ENCODE measurements around the gene OPA1. TPM values are rescaled to one million over a fixed set of nuclear protein-coding genes. Genes with fewer than 3 reads are reported as not detected.

OPA1 gene
- total RNA-seq, 1 experiment from 2014 or later: 84.4 TPM

- Histone ChIP-seq H3K4me3 (ENCODE audit: low read depth, low read length, poor library complexity, severe bottlenecking) (no peak overlapping the region), H3K4me1 (ENCODE audit: insufficient read depth, low read length, poor library complexity, severe bottlenecking) (no peaks in the 10 kb centered on the region), H3K27me3 (replicated peaks; ENCODE audit: insufficient read depth, low read depth, low read length, poor library complexity) (no peaks in the 10 kb centered on the region), H3K27ac (ENCODE audit: low read depth, low read length, poor library complexity, severe bottlenecking) (no peak overlapping the region), H3K36me3 (ENCODE audit: insufficient read depth, low read length, poor library complexity, severe bottlenecking) (no peaks in the 10 kb centered on the region), H3K9me3 (ENCODE audit: low read depth, low read length, poor library complexity, severe bottlenecking) (no peaks in the 10 kb centered on the region)
- ChIA-PET POLR2A (ENCODE audit: low non-redundant PET) (no interaction called here), CTCF (no interaction called here)
- intact Hi-C loops (cut with micrococcal nuclease; ENCODE audit: unreplicated experiment): no loop called here
- BruUV-seq (replicated peaks): no TSS peak
- TF ChIP-seq CTCF (conservative IDR thresholded peaks at IDR 0.05; ENCODE audit: low read depth, low read length) (no peak), EZH2 (IDR thresholded peaks at IDR 0.05; ENCODE audit: borderline replicate concordance, low read depth, low read length, poor library complexity, severe bottlenecking) (no peak)
- no peak for DNase-seq (ENCODE audit: low spot score)
Measured at GRCh38 chr3:193702967-193703366, 110.0 kb downstream of the OPA1 start.

- intact Hi-C loops (cut with micrococcal nuclease; ENCODE audit: unreplicated experiment): no loop called here
- TF ChIP-seq EZH2 (IDR thresholded peaks at IDR 0.05; ENCODE audit: borderline replicate concordance, low read depth, low read length, poor library complexity, severe bottlenecking): no peak
- no peak; the same call in 1 of the 2 replicates for TF ChIP-seq CTCF (conservative IDR thresholded peaks at IDR 0.05; ENCODE audit: low read depth, low read length)
- ChIA-PET POLR2A (ENCODE audit: low non-redundant PET) (interaction anchor here (0.7 kb wide), 1 partner anchor 438 kb away, joined by 5 read pairs; no protein-coding TSS in a partner anchor), CTCF (interaction anchor here (0.6 kb wide), 1 partner anchor 646 kb away, joined by 3 read pairs; no protein-coding TSS in a partner anchor)
- no peaks in the 10 kb centered on the region for H3K36me3 ChIP-seq (ENCODE audit: insufficient read depth, low read length, poor library complexity, severe bottlenecking)
- H3K4me1 ChIP-seq (ENCODE audit: insufficient read depth, low read length, poor library complexity, severe bottlenecking): no peaks in the 10 kb centered on the region
- H3K27me3 ChIP-seq (replicated peaks; ENCODE audit: insufficient read depth, low read depth, low read length, poor library complexity): no peaks in the 10 kb centered on the region
- BruUV-seq (replicated peaks): no TSS peak
- no peak overlapping the region for H3K27ac ChIP-seq (ENCODE audit: low read depth, low read length, poor library complexity, severe bottlenecking)
- no peak overlapping the region for H3K4me3 ChIP-seq (ENCODE audit: low read depth, low read length, poor library complexity, severe bottlenecking)
- H3K9me3 ChIP-seq (ENCODE audit: low read depth, low read length, poor library complexity, severe bottlenecking): no peaks in the 10 kb centered on the region
- no peak for DNase-seq (ENCODE audit: low spot score)
Measured at GRCh38 chr3:193704431-193704830, 111.4 kb downstream of the OPA1 start.

GRCh38 chr3:193708270-193708669 lies 115.3 kb downstream of the OPA1 start:
- H3K4me3 ChIP-seq (ENCODE audit: low read depth, low read length, poor library complexity, severe bottlenecking): no peak overlapping the region
- H3K9me3 ChIP-seq (ENCODE audit: low read depth, low read length, poor library complexity, severe bottlenecking): no peaks in the 10 kb centered on the region
- no TSS peak for BruUV-seq (replicated peaks)
- CTCF ChIA-PET: no interaction called here
- no peak overlapping the region for H3K27ac ChIP-seq (ENCODE audit: low read depth, low read length, poor library complexity, severe bottlenecking)
- DNase-seq (ENCODE audit: low spot score): no peak
- POLR2A ChIA-PET (ENCODE audit: low non-redundant PET): no interaction called here
- TF ChIP-seq EZH2 (IDR thresholded peaks at IDR 0.05; ENCODE audit: borderline replicate concordance, low read depth, low read length, poor library complexity, severe bottlenecking) (no peak), CTCF (conservative IDR thresholded peaks at IDR 0.05; ENCODE audit: low read depth, low read length) (no peak)
- H3K4me1 ChIP-seq (ENCODE audit: insufficient read depth, low read length, poor library complexity, severe bottlenecking): no peaks in the 10 kb centered on the region
- H3K27me3 ChIP-seq (replicated peaks; ENCODE audit: insufficient read depth, low read depth, low read length, poor library complexity): no peaks in the 10 kb centered on the region
- intact Hi-C loops (cut with micrococcal nuclease; ENCODE audit: unreplicated experiment): no loop called here
- no peaks in the 10 kb centered on the region for H3K36me3 ChIP-seq (ENCODE audit: insufficient read depth, low read length, poor library complexity, severe bottlenecking)

Data from A673 (cell line).